GOT3 (cell line): Measurements from ENCODE around the gene HADHB.
"Not testable (repeated sequence)": the region's sequence is repeated elsewhere in the genome, so short reads cannot be mapped to it uniquely, and the experiment has no call there.

Experiments used
- DNase-seq: peaks from one replicate; lab custom pipeline; 2025; ENCODE audit warnings: mixed read lengths; lab: John Stamatoyannopoulos, UW

Gene HADHB

DNA sequence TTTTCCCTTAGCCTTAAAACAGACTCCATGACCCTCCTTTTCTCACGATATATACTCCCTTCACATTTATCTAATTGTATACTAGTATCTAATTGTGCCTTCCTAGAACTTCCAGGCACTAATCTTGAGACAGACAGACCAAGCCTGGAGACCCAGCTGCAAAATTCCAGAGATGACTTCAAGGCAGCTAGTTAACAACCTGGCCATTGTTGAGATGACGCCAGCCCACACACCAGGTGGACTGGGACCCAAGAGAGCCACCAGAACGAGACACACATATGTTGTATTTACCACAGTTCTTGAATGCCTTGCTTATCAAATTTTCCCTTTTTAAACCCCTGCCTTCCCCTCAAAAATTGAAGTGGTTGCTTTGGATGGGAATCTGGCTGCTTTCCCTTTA is 52.3 kb downstream of the HADHB start:
- no peak for DNase-seq

- DNase-seq = no peak
These were observed 53.5 kb downstream of the HADHB start for GRCh38 chr2:26298286-26298637.

DNA sequence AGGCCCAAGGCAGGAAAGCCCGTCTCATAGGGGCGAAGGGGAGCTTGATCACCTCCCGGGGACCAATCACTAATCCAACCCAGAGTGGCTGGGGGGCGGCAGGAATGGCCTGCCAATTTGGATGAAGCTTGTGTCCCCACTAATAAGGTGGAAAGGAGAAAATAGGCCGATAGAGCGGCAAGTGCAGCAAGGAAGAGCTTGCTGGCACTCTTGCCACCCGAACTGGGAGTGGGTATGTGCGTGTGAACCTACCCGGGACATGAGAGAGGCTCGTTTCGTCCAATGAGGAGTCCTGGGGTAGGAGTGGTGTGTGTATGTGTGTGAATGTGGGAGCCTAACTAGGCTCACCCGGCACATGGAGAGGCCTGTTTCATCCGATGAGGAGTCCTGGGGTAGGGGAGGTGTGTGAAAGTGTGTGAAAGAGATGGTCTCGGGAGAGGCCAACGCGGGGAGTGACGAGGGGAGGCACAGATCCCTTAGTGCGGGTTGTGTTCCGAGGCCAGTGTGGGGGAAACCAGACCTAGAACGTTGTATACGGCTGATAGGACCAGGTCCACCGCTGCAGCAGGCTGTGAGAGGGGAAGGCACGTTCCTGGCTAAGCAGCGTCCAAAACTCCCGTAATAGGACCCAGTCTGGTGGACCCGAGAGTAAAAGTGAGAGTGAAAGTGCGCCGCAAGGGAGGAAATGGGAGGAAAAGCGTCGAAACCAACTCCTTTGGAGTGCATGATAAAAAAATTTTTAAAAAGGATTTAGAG is 54.1 kb downstream of the HADHB start:
- DNase-seq = no peak

- no peak for DNase-seq
These were observed 54.8 kb downstream of the HADHB start for GRCh38 chr2:26299471-26300101.

GRCh38 chr2:26300234-26300925 is 55.6 kb downstream of the HADHB start:
- DNase-seq = no peak

DNA sequence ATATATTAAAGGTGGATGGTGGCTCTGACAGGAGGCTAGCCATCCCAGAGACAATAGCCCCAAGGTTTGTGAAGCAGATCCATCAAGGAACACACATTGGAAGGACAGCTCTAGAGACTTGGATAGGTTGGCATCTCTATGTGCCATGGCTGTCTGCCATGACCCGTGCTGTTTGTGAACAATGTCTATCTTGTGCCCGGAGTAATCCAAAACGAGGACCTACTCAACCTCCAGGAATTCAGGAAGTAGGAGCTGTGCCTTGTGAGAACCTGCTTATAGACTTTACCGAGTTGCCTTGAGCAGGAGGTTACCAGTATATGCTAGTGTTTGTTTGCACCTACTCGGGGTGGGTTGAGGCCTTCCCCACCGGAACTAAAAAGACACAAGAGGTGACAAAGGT is 58.1 kb downstream of the HADHB start:
- DNase-seq = no peak

GRCh38 chr2:26305094-26305493 is 60.4 kb downstream of the HADHB start:
- not testable (repeated sequence) for DNase-seq

- no peak for DNase-seq
These were observed 60.8 kb downstream of the HADHB start for GRCh38 chr2:26305540-26305939.

DNA sequence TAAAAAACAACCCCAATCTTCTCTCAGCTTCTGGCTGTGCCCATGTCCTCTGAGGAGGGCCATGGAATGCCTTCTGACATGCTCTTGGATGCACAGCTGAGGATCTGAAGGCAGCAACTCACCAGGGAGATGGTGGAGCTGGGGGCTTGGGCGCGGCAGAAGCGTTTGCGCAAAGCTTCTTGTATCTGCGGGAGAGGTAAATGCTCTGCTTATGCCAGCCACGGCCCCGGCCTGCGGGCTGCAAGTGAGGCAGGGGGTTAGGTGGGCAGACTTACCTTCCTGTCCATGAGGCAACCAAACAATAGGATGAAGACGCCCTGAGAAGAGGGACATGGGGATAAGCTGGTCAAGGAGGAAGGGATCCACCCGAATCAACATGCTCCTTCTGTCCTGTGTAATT is 65.2 kb downstream of the HADHB start:
- DNase-seq = no peak

DNA sequence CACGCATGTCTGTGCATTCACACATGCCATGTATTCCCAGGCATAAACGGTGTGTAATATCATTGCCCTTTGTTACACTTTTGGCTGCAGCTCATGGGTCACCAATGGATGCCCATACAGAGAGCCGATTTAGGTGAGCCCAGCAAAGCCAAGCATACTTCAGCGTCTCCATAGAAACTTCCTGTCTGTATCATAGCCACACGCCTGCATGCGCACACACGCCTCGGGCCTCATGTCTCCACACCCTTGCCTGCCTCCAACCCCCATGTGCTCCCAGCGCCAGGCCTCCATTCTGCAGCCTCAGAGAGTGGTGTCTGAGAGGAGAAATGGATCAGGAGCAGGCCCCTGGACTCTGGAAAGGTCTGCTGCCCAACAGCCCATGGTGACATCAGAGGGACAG is 67.7 kb downstream of the HADHB start:
- no peak for DNase-seq

GRCh38 chr2:26313446-26313845 is 68.7 kb downstream of the HADHB start:
- no peak for DNase-seq

- DNase-seq = no peak
These were observed 69.5 kb downstream of the HADHB start for GRCh38 chr2:26314243-26314642.

GRCh38 chr2:26316041-26316440 is 71.3 kb downstream of the HADHB start:
- DNase-seq = no peak

- DNase-seq = no peak
These were observed 72.1 kb downstream of the HADHB start for GRCh38 chr2:26316845-26317244.

DNA sequence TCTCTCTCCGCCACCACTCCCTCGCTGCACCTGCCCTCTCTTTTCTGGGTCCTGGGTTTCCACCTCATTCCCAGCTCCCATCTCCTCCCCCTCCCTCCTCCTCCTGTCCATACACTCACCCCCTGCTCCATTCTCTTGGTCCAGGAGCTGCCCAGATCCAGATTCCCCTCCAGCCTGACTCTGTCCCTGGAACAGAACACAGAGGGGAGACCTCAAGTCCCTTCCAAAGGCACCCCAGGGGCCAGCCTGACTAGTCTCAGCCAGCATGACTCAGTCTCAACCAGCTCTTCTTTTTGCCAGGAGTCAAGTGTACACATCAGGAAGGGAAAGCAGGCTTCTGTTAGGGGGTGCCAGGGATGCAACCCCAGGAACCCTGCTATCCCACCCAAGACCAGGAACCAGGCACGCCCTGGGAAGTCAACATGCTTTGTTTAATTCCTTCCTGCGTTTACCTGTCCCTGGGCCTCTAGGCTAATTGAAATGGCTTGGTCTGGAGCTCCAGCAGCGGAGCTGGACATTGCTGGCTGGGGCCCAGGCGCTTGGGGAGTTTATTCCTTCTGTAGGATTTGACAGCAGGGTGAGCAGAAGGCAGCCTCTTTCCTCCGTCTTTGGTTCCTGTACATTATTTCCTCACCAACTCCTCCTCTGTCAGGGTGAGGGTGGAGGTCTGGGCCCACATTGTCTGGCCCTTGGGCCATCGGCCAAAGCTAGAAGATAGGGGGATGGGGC is 72.8 kb downstream of the HADHB start:
- DNase-seq = no peak

DNA sequence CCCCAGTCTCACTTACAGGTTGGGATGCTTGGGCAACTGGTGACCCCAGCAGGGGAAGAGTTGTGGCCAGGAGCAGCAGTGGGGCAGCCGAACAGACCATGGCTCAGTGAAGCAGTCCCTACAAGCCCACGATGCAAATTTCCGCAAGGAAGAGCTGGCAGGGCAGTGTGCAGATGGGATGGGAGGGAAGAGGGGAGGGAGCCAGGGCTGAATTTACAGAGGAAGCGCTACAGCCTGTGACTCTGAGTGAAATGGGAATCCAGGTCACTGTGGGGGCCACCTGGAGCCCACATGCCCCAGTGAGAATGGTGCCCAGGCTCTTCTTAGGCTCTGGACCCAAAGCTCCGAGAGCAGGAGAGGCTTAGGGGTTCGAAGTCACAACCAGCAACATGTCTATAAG is 74.2 kb downstream of the HADHB start:
- DNase-seq = no peak

DNA sequence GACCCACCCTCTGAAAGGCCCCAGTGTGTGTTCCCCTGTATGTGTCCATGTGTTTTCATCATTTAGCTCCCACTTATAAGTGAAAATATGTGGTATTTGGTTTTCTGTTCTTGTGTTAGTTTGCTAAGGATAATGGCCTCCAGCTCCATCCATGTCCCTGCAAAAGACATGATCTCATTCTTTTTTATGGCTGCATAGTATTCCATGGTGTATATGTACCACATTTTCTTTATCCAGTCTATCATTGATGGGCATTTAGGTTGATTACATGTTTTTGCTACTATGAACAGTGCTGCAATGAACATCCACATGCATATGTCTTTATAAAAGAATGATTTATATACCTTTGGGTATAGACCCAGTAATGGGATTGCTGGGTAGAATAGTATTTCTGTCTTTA is 79.7 kb downstream of the HADHB start:
- not testable (repeated sequence) for DNase-seq

DNA sequence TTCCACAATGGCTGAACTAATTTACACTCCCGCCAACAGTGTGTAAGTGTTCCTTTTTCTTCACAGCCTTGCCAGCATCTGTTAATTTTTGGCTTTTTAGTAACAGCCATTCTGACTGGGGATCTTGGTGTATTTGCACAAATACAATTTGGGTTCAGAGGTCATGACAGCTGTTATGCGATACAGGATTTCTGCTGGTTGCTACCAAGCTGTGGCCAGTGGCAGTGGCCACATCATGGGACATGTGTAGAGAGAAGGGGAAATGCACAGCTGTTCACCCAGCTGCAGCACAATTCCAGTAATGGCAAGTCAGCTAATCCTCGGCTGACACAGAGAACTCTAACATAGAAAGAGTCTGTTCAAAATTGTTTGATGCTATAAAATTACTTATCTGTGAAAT is 80.2 kb downstream of the HADHB start:
- DNase-seq = no peak

GRCh38 chr2:26325851-26326250 is 81.1 kb downstream of the HADHB start:
- DNase-seq = no peak

- DNase-seq = no peak
These were observed 81.8 kb downstream of the HADHB start for GRCh38 chr2:26326514-26326913.

GRCh38 chr2:26327291-26328272 is 82.8 kb downstream of the HADHB start:
- DNase-seq = no peak
